Left renal cortex interstitium (tissue), 4 donors: ENCODE measurements around the gene PAPSS1. TPM values are rescaled to one million over a fixed set of nuclear protein-coding genes. Genes with fewer than 3 reads are reported as not detected.

ENCODE experiments used
- DNase-seq, 4 donors: peaks; one replicate each; pipeline ENCODE4 v3.0.0-alpha.2; 2013; ENCODE audit warnings: low read depth in 4 of 4, low spot score in 2 of 4, missing footprints in 1 of 4
- polyA plus RNA-seq, 4 donors: library from polyadenylated mRNA; unstranded; fragments of 120-200 nt; gene quantifications; one replicate each; pipeline ENCODE4 v1.2.1, GENCODE V29; 2013; ENCODE audit not compliant: insufficient read length in 4 of 4

PAPSS1 gene
- polyA plus RNA-seq, 4 donors = 69.7 to 95.3 (median 84.5) TPM

GRCh38 chr4:107575243-107575642 is 144.8 kb downstream of the PAPSS1 start:
- no peak for DNase-seq

- DNase-seq = no peak
Observed at GRCh38 chr4:107572281-107572680, 147.8 kb downstream of the PAPSS1 start.

- no peak for DNase-seq
Observed at GRCh38 chr4:107570952-107571351, 149.1 kb downstream of the PAPSS1 start.

- DNase-seq = no peak
Observed at GRCh38 chr4:107564326-107564725, 155.7 kb downstream of the PAPSS1 start.

Other genes starting within 250 kb of the PAPSS1 start
- gene SGMS2, start 104.7 kb upstream of the PAPSS1 start, polyA plus RNA-seq = 10 to 100 TPM; 13.3 to 15.1 (median 13.8) TPM
- 1 to 10 TPM; 4.5 to 6.1 (median 5.5) TPM for gene CYP2U1, start 211.3 kb upstream of the PAPSS1 start, polyA plus RNA-seq